IgD-negative memory B cell (primary cell): Measurements from ENCODE around the gene PMPCA. TPM values are rescaled to one million over a fixed set of nuclear protein-coding genes. Genes with fewer than 3 reads are reported as not detected.
A peak's percentile ranks its signal among the peaks of the same experiment; 100 is the strongest.

ENCODE experiments used
- H3K27ac Mint-ChIP-seq, 3 donors: one replicate each; pipeline ENCODE4 v1.8.0; 2020 to 2022; ENCODE audit warnings: mild to moderate bottlenecking in 3 of 3, mixed read lengths in 3 of 3, moderate library complexity in 1 of 3
- H3K27me3 Mint-ChIP-seq: one replicate; pipeline ENCODE4 v1.8.0; 2021; ENCODE audit warnings: mixed read lengths
- H3K36me3 Mint-ChIP-seq: one replicate; pipeline ENCODE4 v1.8.0; 2020; ENCODE audit warnings: mild to moderate bottlenecking, mixed read lengths
- H3K4me1 Mint-ChIP-seq, 3 donors: one replicate each; pipeline ENCODE4 v1.8.0; 2020 to 2022; ENCODE audit warnings: mixed read lengths in 3 of 3, mild to moderate bottlenecking in 1 of 3
- H3K4me3 Mint-ChIP-seq, 4 donors: one replicate each; pipeline ENCODE4 v1.8.0; 2020 to 2022; ENCODE audit warnings: mild to moderate bottlenecking in 4 of 4, mixed read lengths in 4 of 4, moderate library complexity in 3 of 4
- H3K9me3 Mint-ChIP-seq, 3 donors: one replicate each; pipeline ENCODE4 v1.8.0; 2020 to 2021; ENCODE audit warnings: mixed read lengths in 3 of 3, mild to moderate bottlenecking in 1 of 3
- polyA plus RNA-seq: library from polyadenylated mRNA; unstranded; fragments of 300-500 nt; fragmentation: Illumina TruSeq; gene quantifications from one replicate; pipeline ENCODE4 v1.2.3, GENCODE V29; 2021

The PMPCA gene
- polyA plus RNA-seq, 1 donor from 2014 or later, result 35.0 TPM

DNA sequence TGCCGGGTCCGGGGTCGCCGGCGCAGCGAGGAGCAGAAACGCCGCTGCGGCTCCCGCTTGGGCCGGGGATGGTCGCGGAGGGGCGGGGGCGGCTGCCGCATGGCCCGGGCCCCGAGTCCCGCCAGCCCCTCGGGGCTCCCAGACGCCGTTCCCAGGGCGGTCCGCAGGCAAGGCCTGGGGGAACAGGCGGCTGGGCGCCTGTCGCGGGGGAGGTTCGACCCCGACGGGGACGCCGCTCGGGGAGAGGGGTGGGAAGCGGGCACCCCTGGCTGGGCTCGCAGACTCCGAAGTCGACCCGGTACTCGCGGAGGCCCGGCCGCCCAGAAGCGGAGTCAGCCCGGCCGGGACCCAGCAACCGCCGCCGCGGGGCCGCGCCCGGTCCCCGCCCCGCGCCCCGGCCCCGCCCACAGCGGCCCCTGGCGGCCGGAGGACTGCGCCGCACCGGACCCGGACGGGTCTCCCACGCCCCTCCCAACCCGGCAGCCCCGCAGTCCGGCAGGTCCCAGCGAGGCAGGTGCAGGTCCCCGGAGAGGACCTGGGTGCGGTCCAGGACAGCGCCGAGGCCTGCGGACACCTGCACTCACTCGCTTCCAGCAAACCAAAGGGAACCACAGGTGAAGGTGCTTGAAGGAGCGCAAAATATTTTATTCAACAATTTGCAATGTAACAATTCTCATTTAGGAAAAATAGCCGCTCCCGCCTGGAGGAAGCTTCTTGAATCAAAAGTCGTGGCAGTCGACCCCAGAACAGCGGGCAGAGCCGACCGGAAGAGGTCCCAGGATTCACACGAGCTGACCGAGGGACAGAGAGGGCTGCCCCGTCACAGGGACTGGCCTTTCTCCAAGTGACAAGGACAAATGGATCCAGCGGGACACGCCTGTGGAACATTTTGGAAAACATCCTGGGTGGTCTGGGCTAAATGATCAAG, 29.3 kb downstream of the PMPCA start, which contains the start of gene INPP5E:
TSS of gene INPP5E (minus strand) at position 365 of the 928 bp plus-strand sequence. CDS start 426 bp downstream, outside the sequence.
- Mint-ChIP-seq H3K4me1 (peaks cover 7 to 22% (median 17%) of the 10 kb centered on the region in 3 donors), H3K27me3 (no peaks in the 10 kb centered on the region), H3K27ac (peak within 1 kb of the TSS in 2 of 3 donors; percentile 43 to 88), H3K4me3 (peak within 1 kb of the TSS; percentile 81 to 95 (median 88)), H3K36me3 (no peaks in the 10 kb centered on the region), H3K9me3 (no peaks in the 10 kb centered on the region)

- Mint-ChIP-seq H3K36me3 (no peaks in the 10 kb centered on the region), H3K27ac (peak overlapping the region in 1 of 3 donors; percentile 32), H3K27me3 (no peaks in the 10 kb centered on the region), H3K4me3 (peak overlapping the region in 3 of 4 donors; percentile 3 to 58 (median 49)), H3K4me1 (peaks cover 7 to 22% (median 17%) of the 10 kb centered on the region in 3 donors), H3K9me3 (no peaks in the 10 kb centered on the region)
Observed at GRCh38 chr9:136441191-136441680, 30.8 kb downstream of the PMPCA start.

DNA sequence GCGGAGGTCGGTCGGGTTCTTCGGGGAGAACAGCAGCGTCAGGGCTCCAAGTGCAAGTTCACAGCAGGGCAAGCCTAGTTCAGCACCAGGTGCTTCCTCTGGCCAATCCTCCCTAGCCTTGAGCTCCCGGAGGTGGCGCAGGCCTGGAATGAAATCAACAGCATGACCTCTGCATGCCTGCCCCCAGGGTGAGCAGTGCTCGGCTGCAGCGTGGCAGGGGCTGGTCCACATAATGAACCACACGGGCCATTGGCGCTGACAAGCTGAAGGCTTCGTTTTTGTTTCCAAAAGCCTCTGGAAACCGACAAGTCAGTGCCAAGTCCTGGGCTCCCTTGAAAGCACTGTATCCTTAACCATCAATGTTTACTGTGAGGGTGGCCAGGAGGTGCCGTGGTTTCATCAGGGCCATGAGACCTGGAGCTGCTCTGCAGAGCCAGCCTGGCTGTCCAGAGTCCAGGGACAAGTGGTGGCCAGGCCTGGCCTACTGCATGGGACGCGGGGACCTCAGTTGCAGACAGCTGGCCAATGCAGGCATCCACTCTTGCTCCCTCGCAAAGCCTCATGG, 31.3 kb downstream of the PMPCA start:
- Mint-ChIP-seq H3K36me3 (no peaks in the 10 kb centered on the region), H3K27ac (peak overlapping the region in 1 of 3 donors; percentile 32), H3K27me3 (no peaks in the 10 kb centered on the region), H3K4me1 (peaks cover 4 to 18% (median 15%) of the 10 kb centered on the region in 3 donors), H3K4me3 (peak overlapping the region in 1 of 4 donors; percentile 58), H3K9me3 (no peaks in the 10 kb centered on the region)

GRCh38 chr9:136442265-136442664, 31.8 kb downstream of the PMPCA start:
- Mint-ChIP-seq H3K4me1 (peaks cover 0 to 13% (median 11%) of the 10 kb centered on the region in 3 donors), H3K4me3 (no peak overlapping the region), H3K9me3 (no peaks in the 10 kb centered on the region), H3K27ac (peak overlapping the region in 1 of 3 donors; percentile 50), H3K36me3 (no peaks in the 10 kb centered on the region), H3K27me3 (no peaks in the 10 kb centered on the region)

- H3K27ac Mint-ChIP-seq, result no peak overlapping the region
- H3K9me3 Mint-ChIP-seq, result no peaks in the 10 kb centered on the region
- H3K36me3 Mint-ChIP-seq, result no peaks in the 10 kb centered on the region
- no peaks in the 10 kb centered on the region for H3K27me3 Mint-ChIP-seq
- H3K4me3 Mint-ChIP-seq, result no peak overlapping the region
- H3K4me1 Mint-ChIP-seq, result peaks cover 0 to 6% (median 4%) of the 10 kb centered on the region in 3 donors
Observed at GRCh38 chr9:136443087-136443486, 32.6 kb downstream of the PMPCA start.

GRCh38 chr9:136443687-136444086, 33.2 kb downstream of the PMPCA start:
- Mint-ChIP-seq H3K27me3 (no peaks in the 10 kb centered on the region), H3K36me3 (no peaks in the 10 kb centered on the region), H3K4me3 (no peak overlapping the region), H3K9me3 (no peaks in the 10 kb centered on the region), H3K27ac (no peak overlapping the region), H3K4me1 (peaks cover 0 to 2% (median 0%) of the 10 kb centered on the region in 3 donors)

- H3K4me3 Mint-ChIP-seq, result no peak overlapping the region
- H3K27ac Mint-ChIP-seq, result no peak overlapping the region
- no peaks in the 10 kb centered on the region for H3K9me3 Mint-ChIP-seq
- H3K27me3 Mint-ChIP-seq, result no peaks in the 10 kb centered on the region
- peaks cover 0 to 2% (median 0%) of the 10 kb centered on the region in 3 donors for H3K4me1 Mint-ChIP-seq
- no peaks in the 10 kb centered on the region for H3K36me3 Mint-ChIP-seq
Observed at GRCh38 chr9:136444102-136444501, 33.6 kb downstream of the PMPCA start.

DNA sequence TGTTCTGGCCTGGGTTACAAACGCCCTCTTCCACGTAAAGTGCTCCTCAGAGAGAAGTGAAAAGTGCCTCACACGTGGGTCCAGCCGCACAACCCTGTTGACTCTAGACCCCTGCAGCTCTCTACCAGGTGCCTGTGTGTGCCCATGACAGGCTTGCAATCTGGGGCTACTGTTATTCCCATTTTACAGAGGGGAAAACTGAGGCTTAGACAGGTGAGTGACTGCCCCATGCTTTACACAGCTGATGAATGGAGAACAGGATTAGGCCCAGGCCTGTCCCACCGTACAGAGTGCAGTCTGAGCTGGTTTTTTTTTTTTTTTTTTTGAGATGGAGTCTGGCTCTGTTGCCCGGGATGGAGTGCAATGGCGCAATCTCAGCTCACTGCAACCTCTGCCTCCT, 35.3 kb downstream of the PMPCA start:
- no peak overlapping the region for H3K4me3 Mint-ChIP-seq
- H3K27ac Mint-ChIP-seq, result peak overlapping the region in 1 of 3 donors; percentile 19
- H3K27me3 Mint-ChIP-seq, result no peaks in the 10 kb centered on the region
- no peaks in the 10 kb centered on the region for H3K9me3 Mint-ChIP-seq
- no peaks in the 10 kb centered on the region for H3K4me1 Mint-ChIP-seq
- no peaks in the 10 kb centered on the region for H3K36me3 Mint-ChIP-seq

DNA sequence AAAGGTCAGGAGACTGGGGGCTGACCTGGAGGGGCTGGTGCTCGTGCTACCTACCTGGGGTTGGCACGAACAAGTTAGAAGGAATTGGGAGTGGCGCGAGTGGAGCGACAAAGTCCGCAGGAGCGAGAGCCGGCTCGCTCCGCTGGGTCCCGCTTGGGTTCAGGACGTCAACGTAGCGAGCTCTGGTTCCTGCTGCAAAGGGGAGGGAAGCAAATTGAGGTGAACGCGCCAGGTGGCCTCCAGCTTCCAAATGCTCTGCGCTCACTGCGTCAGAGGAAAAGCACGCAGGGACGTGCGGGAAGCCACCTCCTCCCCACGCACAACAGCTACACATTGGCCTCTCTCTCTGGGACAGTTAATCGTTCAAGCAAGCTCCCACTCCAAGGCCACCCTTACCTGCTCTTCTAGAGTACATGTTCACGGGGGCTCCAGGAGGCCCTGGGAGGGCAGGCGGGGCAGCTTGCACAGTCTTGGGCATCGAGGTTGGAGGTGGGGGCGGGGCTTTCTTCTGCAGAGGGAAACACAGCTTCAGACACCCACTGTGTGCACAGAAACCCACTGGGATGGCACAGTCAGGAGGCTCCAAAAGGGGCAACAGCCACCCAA, 36.8 kb downstream of the PMPCA start:
- Mint-ChIP-seq H3K27ac (no peak overlapping the region), H3K36me3 (no peaks in the 10 kb centered on the region)

GRCh38 chr9:136448655-136449054, 38.2 kb downstream of the PMPCA start:
- Mint-ChIP-seq H3K27me3 (no peaks in the 10 kb centered on the region), H3K9me3 (no peaks in the 10 kb centered on the region), H3K4me3 (no peak overlapping the region), H3K36me3 (no peaks in the 10 kb centered on the region), H3K4me1 (no peaks in the 10 kb centered on the region), H3K27ac (no peak overlapping the region)

More for the DNA sequence above, 36.8 kb downstream of the PMPCA start:
- H3K4me3 Mint-ChIP-seq, result peak overlapping the region in 1 of 4 donors; percentile 26
- no peaks in the 10 kb centered on the region for H3K4me1 Mint-ChIP-seq
- H3K27me3 Mint-ChIP-seq, result no peaks in the 10 kb centered on the region
- no peaks in the 10 kb centered on the region for H3K9me3 Mint-ChIP-seq

DNA sequence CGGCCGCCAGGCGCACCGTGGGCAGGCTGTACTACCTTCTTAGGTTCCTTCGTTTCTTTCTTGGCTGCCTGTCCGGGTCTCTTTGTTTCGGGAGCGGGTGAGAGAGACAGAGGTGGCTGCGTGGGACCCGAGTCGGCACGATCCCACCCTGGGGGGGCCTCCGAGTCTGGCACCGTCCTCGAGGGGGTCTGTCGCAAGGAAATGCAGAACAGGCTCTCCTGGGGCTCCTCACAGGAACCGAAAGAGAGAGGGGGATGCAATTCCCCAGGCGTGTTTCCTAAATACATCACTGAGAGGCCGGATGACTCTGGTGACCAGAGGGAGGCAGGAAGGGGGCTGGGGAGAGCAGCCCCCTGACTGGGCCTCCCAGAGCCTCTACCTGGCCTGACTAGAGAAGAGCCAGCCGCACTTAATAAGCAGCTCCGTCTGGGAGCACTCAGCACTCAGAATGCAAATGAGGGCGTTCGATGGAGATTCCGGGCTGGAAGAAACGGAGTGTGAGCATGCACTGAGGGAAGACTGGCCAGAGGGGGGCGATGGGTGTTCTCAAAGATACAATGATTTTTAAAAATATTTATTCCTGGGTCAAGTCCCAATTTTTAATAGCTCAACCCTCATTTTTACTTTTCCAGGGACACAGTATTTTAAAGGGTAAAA, 40.9 kb downstream of the PMPCA start:
- no peak overlapping the region for H3K27ac Mint-ChIP-seq
- no peak overlapping the region for H3K4me3 Mint-ChIP-seq
- no peaks in the 10 kb centered on the region for H3K4me1 Mint-ChIP-seq
- no peaks in the 10 kb centered on the region for H3K27me3 Mint-ChIP-seq
- H3K36me3 Mint-ChIP-seq, result no peaks in the 10 kb centered on the region
- H3K9me3 Mint-ChIP-seq, result no peaks in the 10 kb centered on the region

GRCh38 chr9:136453326-136453725, 42.9 kb downstream of the PMPCA start:
- Mint-ChIP-seq H3K27me3 (no peaks in the 10 kb centered on the region), H3K4me1 (no peaks in the 10 kb centered on the region), H3K36me3 (no peaks in the 10 kb centered on the region), H3K4me3 (no peak overlapping the region), H3K27ac (peak overlapping the region in 1 of 3 donors; percentile 73), H3K9me3 (no peaks in the 10 kb centered on the region)

DNA sequence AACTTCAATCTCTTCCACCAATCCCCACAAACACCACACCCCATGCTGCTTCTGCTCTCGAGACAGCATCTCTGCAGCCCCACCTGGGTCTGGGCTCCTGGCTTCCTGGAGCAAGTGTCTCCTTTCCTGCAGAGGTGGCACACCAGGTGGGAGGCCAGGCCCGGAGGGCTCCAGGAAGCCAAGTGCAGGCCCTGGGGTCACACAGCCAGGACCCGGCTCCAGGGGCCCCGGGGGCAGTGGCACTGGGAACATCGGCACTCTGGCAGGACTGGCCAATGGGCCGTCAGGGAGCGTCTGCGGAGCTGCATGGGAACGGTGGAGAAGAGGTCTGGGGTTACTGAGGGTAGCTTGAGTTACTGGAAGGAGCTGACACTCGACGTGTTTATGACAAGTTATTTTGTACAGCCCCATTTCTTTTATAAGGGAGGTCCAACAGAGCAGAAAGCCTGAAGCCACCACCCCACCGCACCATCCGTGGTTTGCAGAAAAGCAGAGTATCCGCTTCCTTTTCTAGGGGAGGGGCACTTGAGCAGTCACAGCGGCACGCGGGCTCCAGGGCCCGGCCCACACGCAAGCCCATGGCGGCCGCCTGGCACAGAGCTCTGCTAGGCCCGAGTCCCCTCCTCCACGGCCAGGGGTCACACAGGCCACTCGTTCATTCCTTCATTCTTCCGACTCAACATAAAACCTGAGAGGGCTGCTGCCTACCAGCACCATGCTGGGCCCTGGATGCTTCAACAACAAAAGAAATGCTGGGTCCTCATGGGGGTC, 43.8 kb downstream of the PMPCA start:
- Mint-ChIP-seq H3K9me3 (no peaks in the 10 kb centered on the region), H3K4me1 (no peaks in the 10 kb centered on the region), H3K27me3 (no peaks in the 10 kb centered on the region), H3K4me3 (peak overlapping the region in 1 of 4 donors; percentile 67), H3K27ac (peak overlapping the region in 1 of 3 donors; percentile 27), H3K36me3 (no peaks in the 10 kb centered on the region)
